Activated CD4-positive, alpha-beta memory T cell treated with anti-CD3 and anti-CD28 coated beads for 36 hours (primary cell): ENCODE data around the gene CACNA1A. TPM values are rescaled to one million over a fixed set of nuclear protein-coding genes. Genes with fewer than 3 reads are reported as not detected.

ENCODE experiments used
- CTCF ChIA-PET: fragments of 350-600 bp; sonication (Branson Sonifier 250); formaldehyde crosslinking; loops from one replicate; lab custom pipeline; 2021; ENCODE audit warnings: antibody characterized with exemption, inconsistent platforms; lab: Charles Lee
- POLR2A ChIA-PET: fragments of 350-600 bp; sonication (Branson Sonifier 250); formaldehyde crosslinking; loops from one replicate; lab custom pipeline; 2021; ENCODE audit warnings: antibody characterized with exemption; lab: Charles Lee
- DNase-seq: peaks from one replicate; pipeline ENCODE4 v3.0.0-alpha.2; 2020
- H3K27ac Mint-ChIP-seq: one replicate; pipeline ENCODE4 v1.8.0; 2021; ENCODE audit warnings: mixed read lengths
- H3K27me3 Mint-ChIP-seq: one replicate; pipeline ENCODE4 v1.8.0; 2021; ENCODE audit warnings: mixed read lengths
- H3K36me3 Mint-ChIP-seq: one replicate; pipeline ENCODE4 v1.8.0; 2021; ENCODE audit warnings: mixed read lengths
- H3K4me1 Mint-ChIP-seq: one replicate; pipeline ENCODE4 v1.8.0; 2021; ENCODE audit warnings: low read depth, mixed read lengths
- H3K4me3 Mint-ChIP-seq: one replicate; pipeline ENCODE4 v1.8.0; 2021; ENCODE audit warnings: mild to moderate bottlenecking, mixed read lengths
- H3K9me3 Mint-ChIP-seq: one replicate; pipeline ENCODE4 v1.8.0; 2021; ENCODE audit warnings: mixed read lengths
- intact Hi-C: fragments of 100-400 bp; cut with micrococcal nuclease; formaldehyde crosslinking; loops from one replicate; pipeline ENCODE4 v1.15.1; 2023
- total RNA-seq, 2 experiments: library from RNA; stranded (reverse); gene quantifications; one replicate each; pipeline ENCODE4 v1.2.3, GENCODE V29; 2021

Gene CACNA1A
- total RNA-seq, 2 experiments from 2014 or later: 0.46 to 0.74 TPM

GRCh38 chr19:13484166-13484565 is 22.1 kb downstream of the CACNA1A start:
- no peak for DNase-seq
- Mint-ChIP-seq H3K36me3 (no peaks in the 10 kb centered on the region), H3K27ac (no peak overlapping the region), H3K27me3 (peaks cover 18% of the 10 kb centered on the region), H3K9me3 (peaks cover 9% of the 10 kb centered on the region), H3K4me1 (no peaks in the 10 kb centered on the region), H3K4me3 (no peak overlapping the region)
- ChIA-PET POLR2A (no interaction called here), CTCF (no interaction called here)
- intact Hi-C loops: no loop called here

- ChIA-PET CTCF (no interaction called here), POLR2A (no interaction called here)
- H3K27ac Mint-ChIP-seq: no peak overlapping the region
- no peak for DNase-seq
- no peak overlapping the region for H3K4me3 Mint-ChIP-seq
- no peaks in the 10 kb centered on the region for H3K4me1 Mint-ChIP-seq
- intact Hi-C loops: no loop called here
- no peaks in the 10 kb centered on the region for H3K36me3 Mint-ChIP-seq
- H3K9me3 Mint-ChIP-seq: peaks cover 9% of the 10 kb centered on the region
- peaks cover 17% of the 10 kb centered on the region for H3K27me3 Mint-ChIP-seq
These were observed 23.1 kb downstream of the CACNA1A start for GRCh38 chr19:13483215-13483614.

- H3K4me3 Mint-ChIP-seq: no peak overlapping the region
- peaks cover 2% of the 10 kb centered on the region for H3K36me3 Mint-ChIP-seq
- intact Hi-C loops: no loop called here
- peaks cover 24% of the 10 kb centered on the region for H3K27me3 Mint-ChIP-seq
- no peaks in the 10 kb centered on the region for H3K4me1 Mint-ChIP-seq
- POLR2A ChIA-PET: no interaction called here
- DNase-seq: no peak
- CTCF ChIA-PET: no interaction called here
- H3K9me3 Mint-ChIP-seq: peaks cover 41% of the 10 kb centered on the region
- H3K27ac Mint-ChIP-seq: no peak overlapping the region
These were observed 27.7 kb downstream of the CACNA1A start for GRCh38 chr19:13478576-13478975.

GRCh38 chr19:13476071-13476470 is 30.2 kb downstream of the CACNA1A start:
- H3K4me1 Mint-ChIP-seq: no peaks in the 10 kb centered on the region
- intact Hi-C loops: no loop called here
- H3K27ac Mint-ChIP-seq: no peak overlapping the region
- H3K27me3 Mint-ChIP-seq: peaks cover 22% of the 10 kb centered on the region
- no peak for DNase-seq
- ChIA-PET CTCF (no interaction called here), POLR2A (no interaction called here)
- peaks cover 33% of the 10 kb centered on the region for H3K9me3 Mint-ChIP-seq
- H3K36me3 Mint-ChIP-seq: peaks cover 2% of the 10 kb centered on the region
- H3K4me3 Mint-ChIP-seq: no peak overlapping the region

GRCh38 chr19:13475044-13475443 is 31.2 kb downstream of the CACNA1A start:
- peaks cover 33% of the 10 kb centered on the region for H3K27me3 Mint-ChIP-seq

GRCh38 chr19:13466697-13467096 is 39.6 kb downstream of the CACNA1A start:
- intact Hi-C loops: no loop called here
- H3K4me1 Mint-ChIP-seq: no peaks in the 10 kb centered on the region
- no peaks in the 10 kb centered on the region for H3K9me3 Mint-ChIP-seq
- CTCF ChIA-PET: no interaction called here
- no peaks in the 10 kb centered on the region for H3K36me3 Mint-ChIP-seq
- H3K27me3 Mint-ChIP-seq: peaks cover 34% of the 10 kb centered on the region
- no peak overlapping the region for H3K27ac Mint-ChIP-seq
- H3K4me3 Mint-ChIP-seq: no peak overlapping the region
- POLR2A ChIA-PET: no interaction called here
- no peak for DNase-seq

More at GRCh38 chr19:13475044-13475443, 31.2 kb downstream of the CACNA1A start:
- no peak overlapping the region for H3K4me3 Mint-ChIP-seq
- POLR2A ChIA-PET: no interaction called here
- no peaks in the 10 kb centered on the region for H3K4me1 Mint-ChIP-seq
- peaks cover 2% of the 10 kb centered on the region for H3K36me3 Mint-ChIP-seq
- CTCF ChIA-PET: no interaction called here
- H3K27ac Mint-ChIP-seq: no peak overlapping the region
- peaks cover 33% of the 10 kb centered on the region for H3K9me3 Mint-ChIP-seq
- no peak for DNase-seq
- intact Hi-C loops: no loop called here

- Mint-ChIP-seq H3K4me3 (no peak overlapping the region), H3K27me3 (peaks cover 31% of the 10 kb centered on the region), H3K27ac (no peak overlapping the region), H3K9me3 (no peaks in the 10 kb centered on the region), H3K4me1 (no peaks in the 10 kb centered on the region), H3K36me3 (no peaks in the 10 kb centered on the region)
- CTCF ChIA-PET: no interaction called here
- intact Hi-C loops: no loop called here
- POLR2A ChIA-PET: no interaction called here
- peak; percentile 17 for DNase-seq
These were observed 43.0 kb downstream of the CACNA1A start for GRCh38 chr19:13463296-13463695.

GRCh38 chr19:13461536-13461935 is 44.7 kb downstream of the CACNA1A start:
- CTCF ChIA-PET: no interaction called here
- no peak overlapping the region for H3K4me3 Mint-ChIP-seq

GRCh38 chr19:13460045-13460444 is 46.2 kb downstream of the CACNA1A start:
- no peak overlapping the region for H3K27ac Mint-ChIP-seq
- no peak overlapping the region for H3K4me3 Mint-ChIP-seq
- intact Hi-C loops: no loop called here
- CTCF ChIA-PET: interaction anchor here (1.4 kb wide), 1 partner anchor 182 kb away, joined by 4 read pairs; no protein-coding TSS in a partner anchor
- H3K27me3 Mint-ChIP-seq: peaks cover 28% of the 10 kb centered on the region
- no peaks in the 10 kb centered on the region for H3K4me1 Mint-ChIP-seq
- H3K9me3 Mint-ChIP-seq: no peaks in the 10 kb centered on the region
- H3K36me3 Mint-ChIP-seq: no peaks in the 10 kb centered on the region
- DNase-seq: no peak
- POLR2A ChIA-PET: no interaction called here

More at GRCh38 chr19:13461536-13461935, 44.7 kb downstream of the CACNA1A start:
- no peaks in the 10 kb centered on the region for H3K4me1 Mint-ChIP-seq
- H3K36me3 Mint-ChIP-seq: no peaks in the 10 kb centered on the region
- H3K27ac Mint-ChIP-seq: no peak overlapping the region
- POLR2A ChIA-PET: no interaction called here
- intact Hi-C loops: no loop called here
- no peak for DNase-seq
- H3K9me3 Mint-ChIP-seq: no peaks in the 10 kb centered on the region
- H3K27me3 Mint-ChIP-seq: peaks cover 26% of the 10 kb centered on the region

- ChIA-PET CTCF (interaction anchor here (1.4 kb wide), 1 partner anchor 182 kb away, joined by 4 read pairs; no protein-coding TSS in a partner anchor), POLR2A (no interaction called here)
- Mint-ChIP-seq H3K4me3 (no peak overlapping the region), H3K4me1 (no peaks in the 10 kb centered on the region), H3K27me3 (peaks cover 28% of the 10 kb centered on the region), H3K27ac (no peak overlapping the region), H3K9me3 (no peaks in the 10 kb centered on the region), H3K36me3 (no peaks in the 10 kb centered on the region)
- intact Hi-C loops: no loop called here
- no peak for DNase-seq
These were observed 46.9 kb downstream of the CACNA1A start for GRCh38 chr19:13459351-13459750.

- Mint-ChIP-seq H3K9me3 (peaks cover 38% of the 10 kb centered on the region), H3K4me3 (no peak overlapping the region), H3K27ac (no peak overlapping the region), H3K4me1 (no peaks in the 10 kb centered on the region), H3K36me3 (peaks cover 1% of the 10 kb centered on the region), H3K27me3 (peaks cover 7% of the 10 kb centered on the region)
- intact Hi-C loops: no loop called here
- no peak for DNase-seq
- CTCF ChIA-PET: interaction anchor here (1.2 kb wide), 1 partner anchor 173 kb away, joined by 4 read pairs; no protein-coding TSS in a partner anchor
- POLR2A ChIA-PET: no interaction called here
These were observed 54.8 kb downstream of the CACNA1A start for GRCh38 chr19:13451434-13451995.

GRCh38 chr19:13447978-13448377 is 58.3 kb downstream of the CACNA1A start:
- H3K9me3 Mint-ChIP-seq: peaks cover 36% of the 10 kb centered on the region
- POLR2A ChIA-PET: no interaction called here
- CTCF ChIA-PET: no interaction called here
- H3K4me3 Mint-ChIP-seq: no peak overlapping the region
- H3K27me3 Mint-ChIP-seq: peaks cover 6% of the 10 kb centered on the region
- no peak overlapping the region for H3K27ac Mint-ChIP-seq
- no peaks in the 10 kb centered on the region for H3K4me1 Mint-ChIP-seq
- intact Hi-C loops: no loop called here
- DNase-seq: no peak
- H3K36me3 Mint-ChIP-seq: peaks cover 1% of the 10 kb centered on the region
